H1 (cell line): ENCODE measurements around the gene RPSA. TPM values are rescaled to one million over a fixed set of nuclear protein-coding genes. Genes with fewer than 3 reads are reported as not detected.
A peak's percentile ranks its signal among the peaks of the same experiment; 100 is the strongest.
"Not testable (repeated sequence)": the region's sequence is repeated elsewhere in the genome, so short reads cannot be mapped to it uniquely, and the experiment has no call there.

ENCODE experiments used
- CTCF ChIA-PET: fragments of 300-600 bp; sonication (Branson Sonifier 250); formaldehyde crosslinking; loops from one replicate; lab custom pipeline; 2021; ENCODE audit not compliant: partially characterized antibody; lab: Charles Lee
- POLR2A ChIA-PET: fragments of 300-600 bp; sonication (Branson Sonifier 250); formaldehyde crosslinking; loops from one replicate; lab custom pipeline; 2021; ENCODE audit warnings: inconsistent platforms; ENCODE audit not compliant: partially characterized antibody; lab: Charles Lee
- DNase-seq, 2 experiments: peaks; one replicate each; pipeline versions ENCODE4 v3.0.0 to v3.0.0-alpha.2; 2010 to 2022; ENCODE audit warnings: low spot score in 2 of 2, low read depth in 1 of 2, mixed read lengths in 1 of 2
- FAIRE-seq: peaks from 2 replicates; lab custom pipeline; 2011; peaks lifted over from hg19 to GRCh38; lab: Jason Lieb, UNC
- H2AFZ ChIP-seq: 2 replicates; pipeline ENCODE4 v1.8.1; 2012; ENCODE audit warnings: low read length, inconsistent platforms
- H2AK5ac ChIP-seq: 2 replicates; pipeline ENCODE4 v1.6.1; 2013; ENCODE audit warnings: low read depth, low read length
- H2BK120ac ChIP-seq: replicated peaks from 2 replicates; pipeline ENCODE3; 2013; ENCODE audit warnings: low read depth, low read length, inconsistent platforms
- H2BK12ac ChIP-seq: 2 replicates; pipeline ENCODE4 v1.6.1; 2013; ENCODE audit warnings: low read depth, low read length
- H2BK15ac ChIP-seq: 2 replicates; pipeline ENCODE4 v1.6.1; 2013; ENCODE audit warnings: low read length
- H2BK20ac ChIP-seq: 2 replicates; pipeline ENCODE4 v1.6.1; 2013; ENCODE audit warnings: low read length
- H2BK5ac ChIP-seq: 2 replicates; pipeline ENCODE4 v1.6.1; 2013; ENCODE audit warnings: low read depth, low read length
- H3K14ac ChIP-seq: 2 replicates; pipeline ENCODE4 v1.6.1; 2013; ENCODE audit warnings: inconsistent platforms; ENCODE audit not compliant: insufficient read length
- H3K18ac ChIP-seq: 2 replicates; pipeline ENCODE4 v1.6.1; 2013; ENCODE audit warnings: low read length; ENCODE audit errors: extremely low read depth
- H3K23ac ChIP-seq: 2 replicates; pipeline ENCODE4 v1.6.1; 2013; ENCODE audit warnings: inconsistent platforms; ENCODE audit not compliant: insufficient read length
- H3K23me2 ChIP-seq: 2 replicates; pipeline ENCODE4 v1.6.1; 2013; ENCODE audit warnings: low read depth, low read length
- H3K27ac ChIP-seq: 2 replicates; pipeline ENCODE4 v1.6.1; 2011; ENCODE audit warnings: low read depth, low read length, inconsistent platforms
- H3K27me3 ChIP-seq, 4 experiments: replicated peaks in 1 of 4; 1 replicate in 1 of 4; 2 replicates in 3 of 4; pipeline versions ENCODE4 v1.6.1 to v1.8.1; 2011 to 2013; ENCODE audit warnings: low read length in 3 of 4, mild to moderate bottlenecking in 3 of 4, inconsistent platforms in 2 of 4, mixed read lengths in 2 of 4, moderate library complexity in 1 of 4; ENCODE audit not compliant: control insufficient read depth in 3 of 4, insufficient read depth in 3 of 4; ENCODE audit errors: extremely low read depth in 1 of 4
- H3K36me3 ChIP-seq, 4 experiments: 2 replicates each; pipeline versions ENCODE4 v1.6.1 to v1.8.1; 2011 to 2013; ENCODE audit warnings: mild to moderate bottlenecking in 4 of 4, low read length in 3 of 4, moderate library complexity in 2 of 4, control low read depth in 1 of 4, inconsistent platforms in 1 of 4; ENCODE audit not compliant: insufficient read depth in 4 of 4, control insufficient read depth in 2 of 4
- H3K4ac ChIP-seq: replicated peaks from 2 replicates; pipeline ENCODE3; 2013; ENCODE audit warnings: low read length, low read depth, mixed read lengths, inconsistent platforms; ENCODE audit not compliant: insufficient read length
- H3K4me1 ChIP-seq, 4 experiments: replicated peaks in 1 of 4; 1 replicate in 1 of 4; 2 replicates in 3 of 4; pipeline versions ENCODE4 v1.6.1 to v1.8.1; 2011 to 2013; ENCODE audit warnings: low read length in 3 of 4, inconsistent platforms in 2 of 4, mixed read lengths in 1 of 4; ENCODE audit not compliant: insufficient read depth in 4 of 4, control insufficient read depth in 3 of 4
- H3K4me2 ChIP-seq, 2 experiments: 2 replicates each; pipeline versions ENCODE4 v1.6.1 to v1.8.1; 2011 to 2013; ENCODE audit warnings: low read depth in 2 of 2, low read length in 2 of 2, control low read depth in 1 of 2, inconsistent platforms in 1 of 2, mild to moderate bottlenecking in 1 of 2; ENCODE audit not compliant: insufficient read depth in 1 of 2
- H3K4me3 ChIP-seq, 4 experiments: fragments of 200-600, 300-600 bp in 1 of 4; sonication (generic), shearing (Covaris generic), sonication (Bioruptor Twin) in 1 of 4; 2 replicates each; pipeline versions ENCODE4 v1.5.1 to v1.8.1; 2011 to 2016; ENCODE audit warnings: low read length in 4 of 4, low read depth in 3 of 4, control low read depth in 2 of 4, inconsistent platforms in 2 of 4, mild to moderate bottlenecking in 2 of 4, mixed read lengths in 1 of 4, moderate library complexity in 1 of 4; ENCODE audit not compliant: insufficient read depth in 2 of 4; ENCODE audit errors: extremely low read depth in 1 of 4
- H3K56ac ChIP-seq: replicated peaks from 2 replicates; pipeline ENCODE3; 2013; ENCODE audit warnings: low read depth, mild to moderate bottlenecking, mixed read lengths, low read length, inconsistent platforms; ENCODE audit not compliant: insufficient read length
- H3K79me1 ChIP-seq: 2 replicates; pipeline ENCODE4 v1.6.1; 2013; ENCODE audit warnings: low read depth, low read length, control low read depth
- H3K79me2 ChIP-seq, 2 experiments: 2 replicates each; pipeline versions ENCODE4 v1.6.1 to v1.8.1; 2012 to 2013; ENCODE audit warnings: low read length in 2 of 2, mild to moderate bottlenecking in 2 of 2, inconsistent platforms in 1 of 2; ENCODE audit not compliant: insufficient read depth in 2 of 2, control insufficient read depth in 1 of 2
- H3K9ac ChIP-seq, 4 experiments: replicated peaks in 1 of 4; 1 replicate in 1 of 4; 2 replicates in 3 of 4; pipeline versions ENCODE4 v1.6.1 to v1.8.1; 2011 to 2013; ENCODE audit warnings: low read depth in 3 of 4, low read length in 3 of 4, control low read depth in 2 of 4, mild to moderate bottlenecking in 2 of 4, moderate library complexity in 2 of 4, inconsistent platforms in 1 of 4; ENCODE audit errors: extremely low read depth in 1 of 4
- H3K9me3 ChIP-seq, 2 experiments: 2 replicates each; pipeline versions ENCODE4 v1.6.1 to v1.8.1; 2012 to 2013; ENCODE audit warnings: mild to moderate bottlenecking in 2 of 2, moderate library complexity in 2 of 2, control low read depth in 1 of 2, inconsistent platforms in 1 of 2, low read depth in 1 of 2, low read length in 1 of 2, mixed read lengths in 1 of 2; ENCODE audit not compliant: insufficient read depth in 2 of 2
- H4K20me1 ChIP-seq, 2 experiments: replicated peaks in 1 of 2; 2 replicates each; pipeline versions ENCODE3 to v1.8.1; 2011 to 2013; ENCODE audit warnings: inconsistent platforms in 2 of 2, low read length in 2 of 2, mild to moderate bottlenecking in 1 of 2; ENCODE audit not compliant: insufficient read depth in 2 of 2, control insufficient read depth in 1 of 2
- H4K5ac ChIP-seq: 2 replicates; pipeline ENCODE4 v1.6.1; 2013; ENCODE audit warnings: low read length, low read depth, mixed read lengths, inconsistent platforms; ENCODE audit not compliant: insufficient read length
- H4K8ac ChIP-seq: 2 replicates; pipeline ENCODE4 v1.8.0; 2013; ENCODE audit warnings: mild to moderate bottlenecking, moderate library complexity, low read length, inconsistent platforms; ENCODE audit not compliant: insufficient read depth; ENCODE audit errors: extremely low read depth
- H4K91ac ChIP-seq: replicated peaks from 2 replicates; pipeline ENCODE3; 2013; ENCODE audit warnings: low read length, mixed read lengths, inconsistent platforms; ENCODE audit not compliant: insufficient read length
- CEBPB ChIP-seq: IDR thresholded peaks from 2 replicates; pipeline ENCODE4 v1.6.1; 2012; ENCODE audit warnings: low read depth, low read length
- WGBS, 2 experiments: shearing (Covaris generic) in 1 of 2; methylation state at CpG; one replicate each; pipeline versions ENCODE4 v1.1.6 to v1.1.7; 2013 to 2015; ENCODE audit warnings: low lambda C conversion rate in 2 of 2, mixed read lengths in 2 of 2, inconsistent platforms in 1 of 2, low coverage in 1 of 2, missing lambda C conversion rate in 1 of 2; ENCODE audit not compliant: insufficient replicate concordance in 2 of 2, insufficient coverage in 1 of 2, insufficient read length in 1 of 2; ENCODE audit errors: extremely low coverage in 1 of 2, missing lambda C conversion rate in 1 of 2; 5-methylcytosine and 5-hydroxymethylcytosine counted together
- polyA plus RNA-seq, 7 experiments: library from polyadenylated mRNA; depleted of rRNA in 3 of 7; stranded (reverse) in 5 of 7; unstranded in 2 of 7; fragments of >200 nt in 5 of 7; fragments of 200-250 nt in 2 of 7; gene quantifications; 1 replicate in 5 of 7; 2 replicates in 1 of 7; 4 replicates in 1 of 7; pipeline versions ENCODE4 v1.2.1 to v1.2.3, GENCODE V29; 2011 to 2013; ENCODE audit warnings: missing spikeins in 2 of 7, mixed read lengths in 2 of 7
- total RNA-seq: library from RNA; stranded (reverse); fragmentation: NEBNext Ultra II Directional; extraction: Animal tissue kit (Norgen Biotek cat#: 25700); gene quantifications from 2 replicates; pipeline ENCODE4 v1.2.1, GENCODE V29; 2021

The RPSA gene
- total and polyA plus RNA-seq, 2 of the 8 experiments (the other 6 are each of a cell fraction or from before 2014, with no cell fraction given) = 2,661 to 7,468 TPM

DNA sequence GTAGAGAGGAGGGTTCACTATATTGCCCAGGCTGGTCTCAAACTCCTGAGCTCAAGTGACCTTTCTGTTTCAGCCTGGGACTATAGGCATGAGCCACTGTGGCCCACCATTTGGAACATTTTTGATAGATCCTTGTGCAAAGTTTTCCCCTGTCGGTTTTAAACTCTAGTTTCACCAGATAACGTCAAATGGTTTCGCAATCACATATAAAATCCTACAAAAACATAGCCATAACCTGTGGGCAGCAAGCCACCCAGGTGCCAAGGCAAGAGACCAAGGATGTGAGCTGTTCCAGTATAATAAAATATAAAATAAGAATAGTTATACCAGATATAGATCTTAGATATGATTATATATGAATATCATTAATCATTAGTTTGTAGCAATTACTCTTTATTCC, 10.5 kb downstream of the RPSA start:
- H3K4me2 ChIP-seq, H2BK12ac ChIP-seq, H4K91ac ChIP-seq, H2BK20ac ChIP-seq, H3K27ac ChIP-seq, H2AK5ac ChIP-seq, H3K27me3 ChIP-seq, H3K56ac ChIP-seq, H3K14ac ChIP-seq, H3K9me3 ChIP-seq, H2BK120ac ChIP-seq, H2BK15ac ChIP-seq, H3K9ac ChIP-seq, H2AFZ ChIP-seq, H4K5ac ChIP-seq, H3K23me2 ChIP-seq, H3K4ac ChIP-seq, H3K23ac ChIP-seq, H3K4me1 ChIP-seq, H3K4me3 ChIP-seq, DNase-seq, H3K79me2 ChIP-seq, FAIRE-seq, H3K79me1 ChIP-seq, H4K8ac ChIP-seq, H3K18ac ChIP-seq, H2BK5ac ChIP-seq, H4K20me1 ChIP-seq: not testable (repeated sequence)
- ChIA-PET POLR2A (interaction anchor here (1.0 to 18.6 kb wide), 6 partner anchors 13 to 82 kb away, joined by 3 to 771 read pairs (median 24); partner anchors contain the start of genes RPSA and SLC25A38), CTCF (interaction anchor here (0.5 to 3.7 kb wide), 14 partner anchors 10 to 253 kb away, joined by 3 to 30 read pairs (median 4); partner anchors contain the start of gene RPSA)
- TF ChIP-seq CEBPB = peak; percentile 18; the same call in 1 of the 2 replicates
- WGBS, 2 experiments = 46% methylated on average over 3 of the region's 3 CpGs; no CpG with 5 or more reads in 1 of the 2 experiments
- peaks cover 8 to 28% (median 17%) of the 10 kb centered on the region in 4 experiments; a peak in 7 of 8 replicates for H3K36me3 ChIP-seq
